ENCODE measurements around the gene CBFA2T3.
A peak's percentile ranks its signal among the peaks of the same experiment; 100 is the strongest.

The CBFA2T3 gene

DNA sequence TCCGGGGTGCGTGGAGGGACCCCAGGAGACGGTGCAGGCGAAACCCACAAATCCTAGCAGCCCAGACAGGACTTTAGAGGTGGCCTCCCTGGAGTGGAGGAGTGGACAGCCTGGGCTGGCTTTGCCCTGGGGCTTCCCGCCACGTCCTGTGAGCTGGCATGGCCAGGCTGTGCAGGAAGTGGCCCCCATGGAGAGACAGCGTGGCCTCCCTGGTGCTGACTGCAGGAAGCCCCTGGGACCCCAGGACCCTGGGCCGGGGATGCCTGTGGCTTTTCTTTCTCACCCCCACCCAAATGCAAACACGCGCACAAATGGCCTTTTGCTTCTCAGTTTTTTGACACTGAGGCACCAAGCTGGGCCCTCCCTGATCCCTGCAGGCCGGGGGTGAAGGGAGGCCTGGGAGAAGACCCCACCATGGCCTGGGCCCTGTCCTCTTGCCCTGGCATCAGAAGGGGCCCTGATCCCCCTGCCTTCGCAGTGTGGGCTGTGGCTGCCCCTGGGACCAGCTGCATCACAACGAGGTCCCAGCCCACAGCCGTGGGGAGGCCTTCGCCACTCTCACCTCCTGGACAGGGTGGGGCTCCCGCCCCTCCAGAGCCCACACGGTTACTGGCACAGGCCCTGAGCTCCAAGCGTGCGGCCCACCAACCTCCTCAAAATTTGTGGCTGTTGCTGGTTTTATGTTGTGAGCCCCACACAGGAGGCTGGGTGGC lies 58.9 kb downstream of the CBFA2T3 start:
- H3K27ac ChIP-seq, result peak overlapping the region; percentile 60
- no peak for TF ChIP-seq ZFX (IDR thresholded peaks at IDR 0.05)
- TF ChIP-seq, protein P1, sequence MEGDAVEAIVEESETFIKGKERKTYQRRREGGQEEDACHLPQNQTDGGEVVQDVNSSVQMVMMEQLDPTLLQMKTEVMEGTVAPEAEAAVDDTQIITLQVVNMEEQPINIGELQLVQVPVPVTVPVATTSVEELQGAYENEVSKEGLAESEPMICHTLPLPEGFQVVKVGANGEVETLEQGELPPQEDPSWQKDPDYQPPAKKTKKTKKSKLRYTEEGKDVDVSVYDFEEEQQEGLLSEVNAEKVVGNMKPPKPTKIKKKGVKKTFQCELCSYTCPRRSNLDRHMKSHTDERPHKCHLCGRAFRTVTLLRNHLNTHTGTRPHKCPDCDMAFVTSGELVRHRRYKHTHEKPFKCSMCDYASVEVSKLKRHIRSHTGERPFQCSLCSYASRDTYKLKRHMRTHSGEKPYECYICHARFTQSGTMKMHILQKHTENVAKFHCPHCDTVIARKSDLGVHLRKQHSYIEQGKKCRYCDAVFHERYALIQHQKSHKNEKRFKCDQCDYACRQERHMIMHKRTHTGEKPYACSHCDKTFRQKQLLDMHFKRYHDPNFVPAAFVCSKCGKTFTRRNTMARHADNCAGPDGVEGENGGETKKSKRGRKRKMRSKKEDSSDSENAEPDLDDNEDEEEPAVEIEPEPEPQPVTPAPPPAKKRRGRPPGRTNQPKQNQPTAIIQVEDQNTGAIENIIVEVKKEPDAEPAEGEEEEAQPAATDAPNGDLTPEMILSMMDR (conservative IDR thresholded peaks at IDR 0.05), result no peak

DNA sequence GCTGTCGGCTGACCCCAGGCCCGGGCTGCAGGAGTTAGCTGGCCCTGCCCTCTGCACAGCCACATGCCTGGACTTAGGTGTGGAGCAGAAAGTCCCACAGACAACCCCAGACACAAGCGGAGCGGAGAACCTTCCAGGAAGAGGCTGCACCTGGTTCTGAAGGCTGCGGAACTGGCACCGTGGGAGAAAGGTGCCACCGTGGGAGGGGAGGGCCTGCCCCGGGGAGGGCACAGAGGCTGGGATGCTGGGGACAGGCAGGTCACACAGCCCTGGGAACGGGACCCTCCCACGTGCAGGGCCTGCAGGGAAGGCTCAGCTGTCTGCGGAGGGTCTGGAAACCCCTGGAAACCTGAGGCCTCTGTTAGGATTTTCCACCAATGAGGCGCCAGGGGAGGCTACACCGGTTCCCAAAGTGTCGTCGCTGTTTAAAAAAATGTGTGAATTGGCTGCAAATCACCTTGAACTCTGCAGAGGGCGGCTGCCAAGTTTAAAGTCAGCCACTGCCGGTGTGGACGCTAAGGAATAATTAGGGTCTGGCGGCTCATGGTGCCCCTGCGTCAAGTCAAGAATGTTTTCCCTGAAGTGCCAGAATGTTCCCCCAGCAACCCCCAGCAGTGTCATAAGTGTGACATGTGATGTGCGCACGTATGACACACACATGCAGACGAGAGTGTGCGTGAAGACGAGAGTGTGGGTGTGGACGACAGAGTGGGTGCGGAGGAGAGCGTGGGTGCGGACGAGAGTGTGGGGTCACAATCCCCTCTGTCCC lies 59.7 kb downstream of the CBFA2T3 start:
- peak overlapping the region; percentile 60; the same call in 1 of the 2 replicates for H3K27ac ChIP-seq
- TF ChIP-seq, protein P1 (conservative IDR thresholded peaks at IDR 0.05), result no peak

DNA sequence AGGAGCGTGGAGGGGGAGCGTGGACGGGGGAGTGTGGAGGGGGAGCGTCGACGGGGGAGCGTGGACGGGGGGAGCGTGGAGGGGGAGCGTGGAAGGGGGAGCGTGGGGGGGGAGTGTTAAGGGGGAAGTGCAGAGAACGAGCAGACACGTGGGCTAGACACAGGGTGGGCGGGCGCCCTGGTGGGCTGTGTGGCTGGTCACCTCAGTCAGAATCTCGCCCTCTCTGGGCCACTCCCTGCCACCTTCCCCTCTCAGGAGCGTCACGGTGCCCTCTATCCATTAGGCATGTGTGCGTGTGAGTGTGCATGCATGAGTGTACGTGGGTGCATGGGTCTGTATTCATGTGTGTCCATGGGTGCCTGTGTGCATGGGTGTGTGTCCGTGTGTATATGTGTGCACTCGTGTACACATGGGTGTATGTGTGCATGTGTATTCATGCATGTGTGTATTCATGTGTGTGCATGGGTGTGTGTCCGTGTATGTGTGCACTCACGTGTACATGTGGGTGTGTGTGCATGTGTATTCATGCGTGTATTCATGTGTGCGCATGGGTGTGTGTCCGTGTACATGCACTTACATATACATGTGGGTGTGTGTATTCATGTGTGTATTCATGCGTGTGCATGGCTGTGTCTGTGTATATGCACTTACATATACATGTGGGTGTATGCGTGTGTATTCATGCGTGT lies 61.2 kb downstream of the CBFA2T3 start:
- no peak for TF ChIP-seq ZFX (IDR thresholded peaks at IDR 0.05)
- TF ChIP-seq, protein P1 (conservative IDR thresholded peaks at IDR 0.05), result no peak

DNA sequence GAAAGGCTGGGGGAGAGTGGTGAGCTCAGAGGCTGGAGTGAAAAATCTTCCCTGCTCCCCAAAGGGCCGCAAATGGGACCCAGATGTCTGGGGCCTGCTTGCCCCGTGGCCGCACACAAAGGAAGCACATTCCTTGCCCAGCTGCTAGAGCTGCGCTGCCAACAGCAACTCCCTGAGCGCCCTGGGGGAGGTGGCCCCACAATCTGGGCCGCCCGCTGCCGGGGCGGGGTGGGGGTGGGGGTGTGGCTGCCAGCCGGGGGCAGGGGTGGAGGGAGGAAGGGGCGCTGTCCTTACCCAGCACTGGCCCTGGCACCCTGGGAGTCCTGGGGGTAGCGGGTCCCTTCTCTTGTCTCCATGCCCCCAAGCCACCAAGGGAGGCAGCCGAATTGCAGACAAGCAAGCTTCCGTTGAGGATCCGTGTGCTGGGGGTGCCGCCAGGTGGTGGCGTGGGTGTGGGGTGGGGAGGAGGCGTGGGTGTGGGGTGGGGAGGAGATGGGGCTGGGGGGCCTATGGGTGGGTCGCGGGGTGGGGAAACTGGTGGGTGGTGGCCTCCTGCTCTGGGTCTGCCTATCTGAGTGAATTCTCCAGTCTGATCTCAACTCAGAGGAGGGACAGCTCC lies 62.1 kb downstream of the CBFA2T3 start:
- no peak overlapping the region for H3K27ac ChIP-seq
- no peak for TF ChIP-seq ZFX (IDR thresholded peaks at IDR 0.05)
- TF ChIP-seq, protein P1 (conservative IDR thresholded peaks at IDR 0.05), result no peak

More for the DNA sequence above, 61.2 kb downstream of the CBFA2T3 start:
- no peak overlapping the region for H3K27ac ChIP-seq

DNA sequence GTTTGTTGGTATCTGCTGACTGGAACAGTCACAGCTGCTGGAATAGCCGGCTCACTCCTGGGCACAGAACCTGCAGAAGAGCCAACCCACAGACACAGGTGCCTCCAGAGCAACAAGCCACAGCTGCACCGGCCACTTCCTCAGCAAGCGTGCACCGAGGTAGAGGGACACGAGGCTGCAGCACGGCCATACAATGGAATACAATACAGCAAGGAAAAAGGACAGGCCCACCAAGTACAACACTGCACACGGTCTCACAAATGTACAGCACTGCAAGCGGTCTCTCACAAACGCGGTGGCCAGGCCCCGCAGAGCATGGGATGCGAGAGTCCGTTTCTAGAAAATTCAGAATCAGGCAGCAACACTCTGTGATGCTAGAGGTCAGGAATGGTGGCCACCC lies 63.1 kb downstream of the CBFA2T3 start:
- H3K27ac ChIP-seq, result no peak overlapping the region
- TF ChIP-seq, protein P1 (conservative IDR thresholded peaks at IDR 0.05), result no peak
- no peak for TF ChIP-seq ZFX (IDR thresholded peaks at IDR 0.05)

DNA sequence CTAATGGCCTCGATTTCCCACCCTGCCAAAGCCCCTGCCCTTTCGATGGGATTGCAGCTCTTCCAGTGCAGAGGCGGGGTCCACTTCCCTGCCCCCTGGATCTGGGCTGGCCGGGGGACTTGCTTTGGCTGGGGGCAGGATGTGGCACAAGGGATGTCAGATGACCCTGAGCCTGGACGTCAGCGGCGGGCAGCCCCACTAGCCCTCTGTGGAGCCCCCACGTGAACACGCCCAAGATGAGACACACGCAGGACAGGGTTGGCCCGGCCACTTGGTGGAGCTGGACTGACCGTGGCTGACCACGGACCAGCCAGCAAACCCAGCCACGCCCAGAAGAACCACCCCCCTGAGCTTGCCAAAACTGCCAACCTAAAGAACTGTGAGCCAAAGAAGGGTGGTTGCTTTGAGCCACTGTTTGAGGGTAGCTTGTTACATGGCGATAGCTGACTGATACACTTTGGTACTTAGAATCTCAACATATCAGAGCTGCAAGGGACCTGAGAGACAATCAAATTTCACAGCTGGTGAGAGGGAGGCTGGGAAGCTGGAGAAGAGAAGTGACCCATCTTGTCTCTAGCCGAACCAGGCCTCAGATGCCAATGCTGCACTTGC lies 63.9 kb downstream of the CBFA2T3 start:
- no peak for TF ChIP-seq ZFX (IDR thresholded peaks at IDR 0.05)
- TF ChIP-seq, protein P1 (conservative IDR thresholded peaks at IDR 0.05), result no peak
- H3K27ac ChIP-seq, result no peak overlapping the region
